ENCODE results near the gene APRT.

The APRT gene

DNA sequence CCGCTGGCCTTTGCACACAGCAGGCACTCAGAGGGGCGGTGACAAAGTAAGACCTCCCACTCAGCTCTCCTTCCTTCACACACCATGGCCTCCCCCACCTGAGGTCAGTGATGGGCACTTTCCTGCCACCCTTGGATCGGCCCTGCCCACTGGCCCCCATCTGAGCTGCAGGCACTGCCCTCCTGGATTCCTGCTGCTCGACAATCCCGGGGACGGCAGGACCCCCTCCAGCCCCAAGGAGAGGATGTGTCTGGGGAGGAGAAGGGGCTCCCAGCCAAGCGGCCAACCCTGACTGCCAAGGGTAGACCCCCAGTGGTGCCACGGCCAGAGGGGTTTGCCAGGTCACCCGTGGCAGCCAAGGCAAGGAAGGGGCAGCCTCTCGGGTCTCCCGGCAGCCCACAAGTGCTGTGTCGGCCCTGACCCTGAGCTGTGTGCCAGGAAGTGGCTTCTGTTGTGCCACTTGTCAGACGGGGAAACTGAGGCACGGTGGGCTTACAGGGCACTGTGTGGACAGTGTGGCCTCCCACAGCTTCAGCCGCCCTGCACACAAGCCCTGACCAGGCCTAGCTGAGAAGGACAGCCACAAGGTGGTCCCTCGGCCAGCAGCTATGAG is 49.4 kb downstream of the APRT start:
- in situ Hi-C loops (cut with HindIII; ENCODE audit: low sequenced_read_pairs), result loop anchor here (25.0 kb wide), 1 partner anchor 100 kb away; the partner anchor contains the start of genes GALNS, PABPN1L and TRAPPC2L

DNA sequence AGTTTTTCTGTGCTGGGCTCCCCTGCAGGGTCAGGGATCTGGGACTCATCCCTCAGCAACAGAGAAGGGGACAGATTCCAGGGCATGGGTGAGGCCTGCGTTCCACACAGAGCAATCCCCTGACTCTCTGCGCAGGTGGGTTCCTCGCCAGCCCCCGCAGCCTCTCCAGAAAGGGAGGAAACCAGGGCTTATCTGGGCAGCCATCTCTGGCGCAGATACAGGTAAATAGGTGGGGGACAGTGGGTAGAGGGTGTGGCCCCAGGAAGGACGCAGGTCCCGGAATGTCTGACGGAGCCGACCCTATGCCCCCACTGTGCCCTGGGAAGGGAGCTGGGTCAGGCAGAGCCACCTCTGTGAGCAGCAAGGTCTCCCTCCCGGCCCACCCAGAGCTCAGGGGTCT is 49.9 kb downstream of the APRT start:
- in situ Hi-C loops (cut with HindIII; ENCODE audit: low sequenced_read_pairs), result loop anchor here (25.0 kb wide), 1 partner anchor 100 kb away; the partner anchor contains the start of genes GALNS, PABPN1L and TRAPPC2L

DNA sequence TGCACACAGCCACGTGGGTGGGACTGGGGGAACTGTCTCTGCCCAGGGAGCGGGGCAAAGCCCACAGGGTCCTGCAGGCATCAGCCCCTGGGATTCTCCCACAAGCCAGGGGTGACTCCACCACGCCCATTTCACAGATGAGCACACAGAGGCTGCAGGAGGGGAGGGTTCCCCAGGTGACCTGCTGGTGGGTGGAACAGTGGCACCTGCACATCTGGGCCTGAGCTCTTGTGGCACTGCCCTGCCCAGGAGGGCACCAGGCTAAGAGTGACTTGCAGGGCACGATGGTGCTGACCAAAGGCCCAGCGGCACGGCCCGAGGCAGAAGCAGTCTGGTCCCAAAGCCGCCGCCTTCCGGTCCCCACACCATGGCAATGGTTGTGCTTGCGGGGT is 50.6 kb downstream of the APRT start:
- in situ Hi-C loops (cut with HindIII; ENCODE audit: low sequenced_read_pairs), result loop anchor here (25.0 kb wide), 1 partner anchor 101 kb away; the partner anchor contains the start of genes GALNS, PABPN1L and TRAPPC2L

DNA sequence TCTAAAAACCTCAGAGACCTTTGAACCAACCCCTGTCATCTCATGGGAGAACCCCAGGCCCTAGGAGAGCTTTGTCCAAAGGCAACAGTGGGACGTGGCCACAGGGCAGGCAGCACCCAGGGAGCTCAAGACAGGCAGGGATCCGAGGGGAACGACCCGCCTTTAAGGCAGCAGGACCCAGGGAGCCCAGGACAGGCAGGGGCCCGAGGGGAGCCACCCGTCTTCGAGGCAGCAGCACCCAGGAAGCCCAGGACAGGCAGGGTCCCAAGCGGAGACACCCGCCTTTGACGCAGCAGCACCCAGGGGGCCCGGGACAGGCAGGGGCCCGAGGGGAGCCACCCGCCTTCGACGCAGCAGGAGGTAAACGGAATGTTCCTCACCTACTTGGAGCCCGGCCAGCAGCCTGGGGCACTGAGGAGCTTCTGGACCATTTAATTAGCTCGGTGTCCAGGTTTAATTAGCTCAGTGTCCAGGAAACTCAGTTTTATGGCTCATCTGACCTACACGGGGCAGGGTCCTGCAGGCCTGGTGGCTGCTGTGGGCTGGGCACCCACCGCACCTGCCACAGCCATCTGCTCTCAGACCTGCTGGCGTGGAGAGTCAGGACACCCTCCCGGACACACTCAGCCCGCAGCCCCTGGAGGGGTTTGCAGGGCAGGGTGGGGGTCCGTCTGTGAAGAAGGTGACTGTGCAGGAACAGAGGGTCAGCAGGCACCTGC is 51.1 kb downstream of the APRT start:
- in situ Hi-C loops (cut with HindIII; ENCODE audit: low sequenced_read_pairs), result loop anchor here (25.0 kb wide), 1 partner anchor 102 kb away; the partner anchor contains the start of genes GALNS, PABPN1L and TRAPPC2L

DNA sequence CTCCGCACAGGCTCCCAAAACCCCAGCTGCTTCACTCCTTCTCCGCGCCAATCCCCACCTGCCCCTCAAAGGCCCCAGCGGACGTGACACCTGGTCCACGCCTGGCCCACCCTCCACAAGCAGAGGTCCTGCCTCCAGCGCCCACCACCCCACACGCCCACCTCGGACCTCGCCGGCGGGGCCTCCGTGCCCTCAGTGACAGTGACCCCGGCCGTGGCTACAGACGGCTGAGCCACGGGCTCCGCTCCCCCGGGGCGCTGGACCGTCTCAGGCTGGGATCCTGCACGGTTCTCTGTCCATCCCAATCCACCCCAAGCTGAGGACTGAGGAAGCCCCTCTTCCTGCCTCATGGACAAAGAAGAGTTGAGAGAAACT is 51.8 kb downstream of the APRT start:
- in situ Hi-C loops (cut with HindIII; ENCODE audit: low sequenced_read_pairs), result loop anchor here (10.0 to 25.0 kb wide), 2 partner anchors 102 to 415 kb away; partner anchors contain the start of genes CDH15, GALNS, PABPN1L and TRAPPC2L
